Type B pancreatic cell (in vitro differentiated cells): ENCODE measurements around the gene LINC00632. TPM values are rescaled to one million over a fixed set of nuclear protein-coding genes. Genes with fewer than 3 reads are reported as not detected.

Experiments
- DNase-seq: peaks from one replicate; pipeline ENCODE4 v3.0.0; 2021; ENCODE audit warnings: mixed read lengths; ENCODE audit not compliant: unreplicated experiment; ENCODE audit errors: extremely low spot score
- H3K27ac Mint-ChIP-seq: 2 replicates; pipeline ENCODE4 v1.8.0; 2021; ENCODE audit warnings: mild to moderate bottlenecking, mixed read lengths
- H3K27me3 Mint-ChIP-seq: 2 replicates; pipeline ENCODE4 v1.8.0; 2021; ENCODE audit warnings: mixed read lengths
- H3K36me3 Mint-ChIP-seq: 2 replicates; pipeline ENCODE4 v1.8.0; 2021; ENCODE audit warnings: mixed read lengths
- H3K4me1 Mint-ChIP-seq: one replicate; pipeline ENCODE4 v1.8.0; 2021; ENCODE audit warnings: mixed read lengths; ENCODE audit not compliant: unreplicated experiment
- H3K4me3 Mint-ChIP-seq: 2 replicates; pipeline ENCODE4 v1.8.0; 2021; ENCODE audit warnings: mild to moderate bottlenecking, mixed read lengths
- H3K9me3 Mint-ChIP-seq: 2 replicates; pipeline ENCODE4 v1.8.0; 2021; ENCODE audit warnings: mixed read lengths
- total RNA-seq: library from RNA; stranded (reverse); gene quantifications from 2 replicates; pipeline ENCODE4 v1.2.1, GENCODE V29; 2021; ENCODE audit warnings: low replicate concordance
- TF ChIP-seq, protein P1 (sequence below): fragments of 200-600 bp; sonication (generic); conservative IDR thresholded peaks from 2 replicates; pipeline ENCODE4 v1.5.0; 2021; ENCODE audit warnings: antibody characterized with exemption, mild to moderate bottlenecking

The LINC00632 gene
- total RNA-seq, 1 donor from 2014 or later: 393 TPM

DNA sequence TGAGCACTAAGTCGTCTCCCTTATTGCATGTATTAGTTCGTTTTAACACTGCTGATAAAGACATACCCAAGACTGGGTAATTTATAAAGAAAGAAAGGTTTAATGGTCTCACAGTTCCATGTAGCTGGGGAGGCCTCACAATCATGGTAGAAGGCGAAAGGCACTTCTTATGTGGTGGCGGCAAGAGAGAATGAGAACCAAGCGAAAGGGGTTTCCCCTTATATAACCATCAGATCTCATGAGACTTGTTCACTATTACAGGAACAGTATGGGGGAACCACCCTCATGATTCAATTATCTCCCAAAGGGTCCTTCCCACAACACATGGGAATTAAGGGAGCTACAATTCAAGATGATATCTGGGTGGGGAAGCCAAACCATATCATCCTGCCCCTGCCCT is 85.1 kb downstream of the LINC00632 start:
- no peaks in the 10 kb centered on the region for H3K9me3 Mint-ChIP-seq

DNA sequence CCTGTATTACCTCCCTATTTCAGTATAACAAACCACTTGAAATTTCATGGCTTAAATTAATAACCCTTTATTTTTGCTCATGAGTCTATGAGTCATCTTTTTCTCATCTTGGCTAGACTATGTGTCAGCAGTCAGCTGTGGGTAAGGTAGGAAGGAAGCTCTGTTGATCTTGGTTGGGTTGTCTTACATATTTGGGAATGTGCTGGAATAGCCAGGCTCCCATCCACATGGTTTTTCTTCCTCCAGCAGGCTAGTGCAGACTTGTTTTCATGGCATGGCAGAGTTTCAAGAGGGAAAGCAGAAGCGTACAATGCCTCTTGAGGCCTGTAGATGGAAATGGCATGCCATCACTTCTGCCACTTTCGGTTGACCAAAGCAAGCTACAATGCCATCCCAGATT is 89.7 kb downstream of the LINC00632 start:
- Mint-ChIP-seq H3K4me1 (no peaks in the 10 kb centered on the region), H3K4me3 (no peak overlapping the region), H3K36me3 (no peaks in the 10 kb centered on the region), H3K9me3 (no peaks in the 10 kb centered on the region), H3K27me3 (no peaks in the 10 kb centered on the region), H3K27ac (no peak overlapping the region)
- DNase-seq: no peak
- TF ChIP-seq, protein P1, sequence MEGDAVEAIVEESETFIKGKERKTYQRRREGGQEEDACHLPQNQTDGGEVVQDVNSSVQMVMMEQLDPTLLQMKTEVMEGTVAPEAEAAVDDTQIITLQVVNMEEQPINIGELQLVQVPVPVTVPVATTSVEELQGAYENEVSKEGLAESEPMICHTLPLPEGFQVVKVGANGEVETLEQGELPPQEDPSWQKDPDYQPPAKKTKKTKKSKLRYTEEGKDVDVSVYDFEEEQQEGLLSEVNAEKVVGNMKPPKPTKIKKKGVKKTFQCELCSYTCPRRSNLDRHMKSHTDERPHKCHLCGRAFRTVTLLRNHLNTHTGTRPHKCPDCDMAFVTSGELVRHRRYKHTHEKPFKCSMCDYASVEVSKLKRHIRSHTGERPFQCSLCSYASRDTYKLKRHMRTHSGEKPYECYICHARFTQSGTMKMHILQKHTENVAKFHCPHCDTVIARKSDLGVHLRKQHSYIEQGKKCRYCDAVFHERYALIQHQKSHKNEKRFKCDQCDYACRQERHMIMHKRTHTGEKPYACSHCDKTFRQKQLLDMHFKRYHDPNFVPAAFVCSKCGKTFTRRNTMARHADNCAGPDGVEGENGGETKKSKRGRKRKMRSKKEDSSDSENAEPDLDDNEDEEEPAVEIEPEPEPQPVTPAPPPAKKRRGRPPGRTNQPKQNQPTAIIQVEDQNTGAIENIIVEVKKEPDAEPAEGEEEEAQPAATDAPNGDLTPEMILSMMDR: no peak

More for the DNA sequence above, 85.1 kb downstream of the LINC00632 start:
- TF ChIP-seq, protein P1: no peak
- no peak overlapping the region for H3K27ac Mint-ChIP-seq
- no peak for DNase-seq
- no peaks in the 10 kb centered on the region for H3K27me3 Mint-ChIP-seq
- no peaks in the 10 kb centered on the region for H3K4me1 Mint-ChIP-seq
- no peaks in the 10 kb centered on the region for H3K36me3 Mint-ChIP-seq
- no peak overlapping the region for H3K4me3 Mint-ChIP-seq

DNA sequence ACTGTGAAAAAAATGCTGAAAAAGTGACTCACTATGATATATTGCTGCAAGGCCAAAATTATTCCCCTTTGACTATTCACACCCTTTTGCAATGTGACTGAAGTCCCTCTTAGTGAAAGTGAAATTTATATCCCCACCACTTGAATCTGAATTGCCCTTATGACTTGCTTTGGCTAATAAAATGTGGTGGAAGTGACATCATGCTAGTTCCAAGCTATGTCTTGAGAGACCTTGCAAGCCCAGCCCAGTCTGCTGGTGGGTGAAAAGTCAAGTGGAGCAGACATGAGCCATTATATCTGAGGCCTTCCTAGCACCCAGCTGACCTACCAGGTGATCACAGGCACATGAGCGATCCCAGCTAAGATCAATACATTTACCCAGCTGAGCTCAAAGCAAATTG is 94.7 kb downstream of the LINC00632 start:
- Mint-ChIP-seq H3K27ac (no peak overlapping the region), H3K9me3 (peaks cover 6% of the 10 kb centered on the region), H3K36me3 (no peaks in the 10 kb centered on the region), H3K4me1 (no peaks in the 10 kb centered on the region), H3K4me3 (no peak overlapping the region), H3K27me3 (no peaks in the 10 kb centered on the region)
- no peak for DNase-seq
- TF ChIP-seq, protein P1: no peak

DNA sequence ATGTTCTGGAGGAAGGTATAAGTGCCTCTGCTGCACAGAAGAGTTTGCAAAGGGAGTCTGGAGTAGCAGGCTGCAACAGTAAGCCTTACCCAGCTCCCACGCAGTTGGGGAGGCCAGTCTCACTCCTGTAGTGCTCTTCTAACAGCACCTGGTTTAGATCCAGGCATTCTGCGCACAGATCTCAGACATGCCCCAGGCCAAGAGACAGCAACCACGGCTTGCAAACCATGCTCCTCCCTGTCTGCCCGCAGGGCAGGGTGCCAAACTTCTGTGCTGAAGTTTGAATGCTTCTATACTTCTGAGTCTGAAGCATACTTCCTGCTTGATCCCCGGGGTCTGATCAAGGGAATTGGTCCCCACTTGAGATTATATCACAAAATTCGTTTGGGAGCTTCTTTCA is 106.3 kb downstream of the LINC00632 start:
- no peaks in the 10 kb centered on the region for H3K36me3 Mint-ChIP-seq
- no peak overlapping the region for H3K4me3 Mint-ChIP-seq
- TF ChIP-seq, protein P1: no peak
- H3K27me3 Mint-ChIP-seq: no peaks in the 10 kb centered on the region
- no peaks in the 10 kb centered on the region for H3K4me1 Mint-ChIP-seq
- no peaks in the 10 kb centered on the region for H3K9me3 Mint-ChIP-seq
- H3K27ac Mint-ChIP-seq: no peak overlapping the region
- no peak for DNase-seq

DNA sequence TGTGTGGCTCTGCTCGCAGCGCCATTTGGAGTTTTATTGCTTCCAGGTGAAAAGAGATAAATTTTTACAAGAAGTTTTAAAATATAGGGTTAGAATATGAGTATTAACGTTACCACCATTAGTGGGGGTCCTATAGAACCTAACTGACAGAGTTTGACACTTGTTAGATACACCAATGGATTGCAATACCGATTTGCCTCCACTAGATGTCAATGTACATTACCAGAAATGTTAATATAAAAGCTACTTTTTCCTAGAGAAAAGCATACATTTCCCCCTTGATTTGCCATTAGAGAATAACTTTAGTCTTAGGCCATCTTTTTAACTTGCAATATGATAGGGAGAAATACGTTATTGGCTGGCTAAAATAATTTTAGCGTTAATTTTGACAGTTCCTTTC is 108.4 kb downstream of the LINC00632 start:
- TF ChIP-seq, protein P1: peak; percentile 77
- no peak overlapping the region for H3K4me3 Mint-ChIP-seq
- H3K36me3 Mint-ChIP-seq: no peaks in the 10 kb centered on the region
- no peak overlapping the region for H3K27ac Mint-ChIP-seq
- DNase-seq: no peak
- H3K4me1 Mint-ChIP-seq: no peaks in the 10 kb centered on the region
- H3K27me3 Mint-ChIP-seq: no peaks in the 10 kb centered on the region
- no peaks in the 10 kb centered on the region for H3K9me3 Mint-ChIP-seq

DNA sequence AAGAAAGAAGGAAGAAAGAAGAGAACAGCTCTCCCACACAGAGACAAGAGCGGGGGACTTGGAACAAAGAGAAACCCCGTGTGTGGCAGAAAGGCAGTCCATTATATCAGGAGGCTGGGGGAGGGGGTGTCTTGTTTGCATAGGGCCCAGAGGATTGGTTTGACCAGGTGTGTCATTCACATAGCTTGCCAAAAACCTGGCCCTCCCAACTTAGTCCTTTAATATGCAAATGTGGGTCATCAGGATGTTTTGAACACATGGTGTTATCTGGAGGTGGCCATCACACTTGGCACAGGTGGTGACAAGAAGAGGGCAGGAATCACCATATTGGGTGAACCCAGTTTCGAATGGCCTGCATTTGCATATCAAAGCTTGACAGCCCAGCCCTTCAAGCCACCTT is 111.7 kb downstream of the LINC00632 start:
- DNase-seq: no peak
- no peaks in the 10 kb centered on the region for H3K27me3 Mint-ChIP-seq
- H3K9me3 Mint-ChIP-seq: no peaks in the 10 kb centered on the region
- TF ChIP-seq, protein P1: no peak
- no peak overlapping the region for H3K27ac Mint-ChIP-seq
- H3K4me1 Mint-ChIP-seq: no peaks in the 10 kb centered on the region
- no peak overlapping the region for H3K4me3 Mint-ChIP-seq
- no peaks in the 10 kb centered on the region for H3K36me3 Mint-ChIP-seq
